Measurements from ENCODE around the gene SPATA25.

DNA sequence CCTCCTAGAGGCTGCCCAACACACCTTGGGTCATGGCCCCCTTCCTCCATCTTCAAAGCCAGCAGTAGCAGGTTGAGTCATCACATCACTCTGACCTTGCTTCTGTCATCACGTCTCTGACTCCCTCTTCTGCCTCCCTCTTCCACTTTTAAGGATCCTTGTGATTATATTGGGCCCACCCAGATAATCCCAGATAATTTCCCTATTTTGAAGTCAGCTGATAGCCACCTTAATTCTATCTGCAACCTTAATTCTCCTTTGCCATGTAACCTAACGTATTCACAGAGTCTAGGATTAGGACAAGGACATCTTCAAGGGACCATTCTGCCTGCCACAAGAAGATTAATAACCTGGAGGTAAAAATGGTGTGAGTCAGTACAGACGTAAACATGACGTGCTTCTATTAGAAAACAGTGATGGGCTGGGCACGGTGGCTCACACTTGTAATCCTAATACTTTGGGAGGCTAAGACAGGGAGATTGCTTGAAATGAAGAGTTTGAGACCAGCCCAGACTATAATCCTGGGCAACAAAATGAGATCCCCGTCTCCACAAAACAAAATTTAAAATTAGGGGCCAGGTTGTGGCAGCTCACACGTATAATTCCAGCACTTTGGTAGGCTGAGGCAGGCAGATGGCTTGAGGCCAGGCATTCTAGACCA, 26.7 kb downstream of the SPATA25 start:
- no peak for TF ChIP-seq FOXM1 (IDR thresholded peaks at IDR 0.05; ENCODE audit: borderline replicate concordance, low read depth)
- TF ChIP-seq, protein P1, sequence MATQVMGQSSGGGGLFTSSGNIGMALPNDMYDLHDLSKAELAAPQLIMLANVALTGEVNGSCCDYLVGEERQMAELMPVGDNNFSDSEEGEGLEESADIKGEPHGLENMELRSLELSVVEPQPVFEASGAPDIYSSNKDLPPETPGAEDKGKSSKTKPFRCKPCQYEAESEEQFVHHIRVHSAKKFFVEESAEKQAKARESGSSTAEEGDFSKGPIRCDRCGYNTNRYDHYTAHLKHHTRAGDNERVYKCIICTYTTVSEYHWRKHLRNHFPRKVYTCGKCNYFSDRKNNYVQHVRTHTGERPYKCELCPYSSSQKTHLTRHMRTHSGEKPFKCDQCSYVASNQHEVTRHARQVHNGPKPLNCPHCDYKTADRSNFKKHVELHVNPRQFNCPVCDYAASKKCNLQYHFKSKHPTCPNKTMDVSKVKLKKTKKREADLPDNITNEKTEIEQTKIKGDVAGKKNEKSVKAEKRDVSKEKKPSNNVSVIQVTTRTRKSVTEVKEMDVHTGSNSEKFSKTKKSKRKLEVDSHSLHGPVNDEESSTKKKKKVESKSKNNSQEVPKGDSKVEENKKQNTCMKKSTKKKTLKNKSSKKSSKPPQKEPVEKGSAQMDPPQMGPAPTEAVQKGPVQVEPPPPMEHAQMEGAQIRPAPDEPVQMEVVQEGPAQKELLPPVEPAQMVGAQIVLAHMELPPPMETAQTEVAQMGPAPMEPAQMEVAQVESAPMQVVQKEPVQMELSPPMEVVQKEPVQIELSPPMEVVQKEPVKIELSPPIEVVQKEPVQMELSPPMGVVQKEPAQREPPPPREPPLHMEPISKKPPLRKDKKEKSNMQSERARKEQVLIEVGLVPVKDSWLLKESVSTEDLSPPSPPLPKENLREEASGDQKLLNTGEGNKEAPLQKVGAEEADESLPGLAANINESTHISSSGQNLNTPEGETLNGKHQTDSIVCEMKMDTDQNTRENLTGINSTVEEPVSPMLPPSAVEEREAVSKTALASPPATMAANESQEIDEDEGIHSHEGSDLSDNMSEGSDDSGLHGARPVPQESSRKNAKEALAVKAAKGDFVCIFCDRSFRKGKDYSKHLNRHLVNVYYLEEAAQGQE (IDR thresholded peaks at IDR 0.05; ENCODE audit: low read depth) = no peak
- TF ChIP-seq NFIC (IDR thresholded peaks at IDR 0.05) = no peak

All from Ishikawa (cell line).